Adrenal gland (tissue), 5 donors: ENCODE results near the gene RNF123.

Source experiments
- POLR2A ChIP-seq, 2 donors: fragments of 450-650 bp; IDR thresholded peaks; one replicate each; pipeline ENCODE4 v1.6.1; 2017; ENCODE audit warnings: antibody characterized with exemption in 2 of 2, mild to moderate bottlenecking in 2 of 2, moderate library complexity in 1 of 2
- TF ChIP-seq, protein P1 (sequence below), 6 experiments: fragments of 450-650 bp in 4 of 6; fragments of 200-600 bp in 2 of 6; sonication (generic) in 1 of 6; IDR thresholded peaks; 1 replicate in 5 of 6; 2 replicates in 1 of 6; pipeline versions ENCODE4 v1.5.1 to v1.8.0; 2016 to 2021; ENCODE audit warnings: antibody characterized with exemption in 6 of 6, mild to moderate bottlenecking in 2 of 6, moderate library complexity in 1 of 6
- donor health status: DM: no; HTN: no; CAD: no.

DNA sequence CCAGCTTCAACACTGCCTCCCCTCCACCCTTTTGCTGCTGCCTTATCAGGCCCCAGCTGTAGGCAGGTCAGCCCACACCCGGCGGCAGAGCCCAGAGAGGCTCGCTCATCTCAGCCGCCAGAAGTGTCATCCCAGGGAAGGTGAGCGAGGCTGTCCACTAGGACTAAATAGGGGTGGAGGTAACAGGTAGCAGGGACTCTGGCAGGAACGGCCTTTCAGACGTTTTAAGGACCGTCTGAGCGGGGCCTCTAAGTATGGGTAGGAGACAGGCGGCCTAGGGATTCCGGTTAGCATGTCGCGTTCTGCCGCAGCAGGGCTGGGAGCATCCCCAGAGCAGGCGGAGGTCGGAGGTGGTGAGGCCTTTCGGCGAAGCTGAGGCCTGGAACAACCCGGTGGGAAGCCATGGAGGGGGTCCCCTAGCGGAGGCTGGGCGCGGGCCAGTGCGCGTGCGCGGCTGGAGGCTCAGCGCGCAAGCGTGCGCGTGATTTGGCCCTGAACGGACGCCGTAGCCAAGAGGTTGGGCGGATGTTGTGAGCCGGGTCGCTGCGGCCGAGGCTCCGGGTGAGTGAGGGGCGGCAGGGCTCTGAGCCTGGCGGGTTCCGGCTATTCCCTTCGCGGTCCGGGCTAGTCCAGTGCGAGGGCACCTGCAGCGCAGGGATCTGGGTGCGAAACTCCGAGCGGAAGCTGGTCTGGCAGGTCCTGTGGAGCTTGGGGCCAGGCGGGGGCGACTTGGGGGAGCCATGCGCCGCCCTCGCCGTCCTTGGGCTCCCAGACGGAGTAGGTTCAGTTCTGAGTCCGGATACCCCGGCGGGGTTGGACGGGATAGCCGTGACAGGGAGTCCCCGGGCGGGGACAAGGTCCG is at the start of gene RNF123, which contains the start of gene MST1:
- peak in 1 of 2 donors; percentile 41 for TF ChIP-seq POLR2A (IDR thresholded peaks at IDR 0.05)
- TF ChIP-seq, protein P1, sequence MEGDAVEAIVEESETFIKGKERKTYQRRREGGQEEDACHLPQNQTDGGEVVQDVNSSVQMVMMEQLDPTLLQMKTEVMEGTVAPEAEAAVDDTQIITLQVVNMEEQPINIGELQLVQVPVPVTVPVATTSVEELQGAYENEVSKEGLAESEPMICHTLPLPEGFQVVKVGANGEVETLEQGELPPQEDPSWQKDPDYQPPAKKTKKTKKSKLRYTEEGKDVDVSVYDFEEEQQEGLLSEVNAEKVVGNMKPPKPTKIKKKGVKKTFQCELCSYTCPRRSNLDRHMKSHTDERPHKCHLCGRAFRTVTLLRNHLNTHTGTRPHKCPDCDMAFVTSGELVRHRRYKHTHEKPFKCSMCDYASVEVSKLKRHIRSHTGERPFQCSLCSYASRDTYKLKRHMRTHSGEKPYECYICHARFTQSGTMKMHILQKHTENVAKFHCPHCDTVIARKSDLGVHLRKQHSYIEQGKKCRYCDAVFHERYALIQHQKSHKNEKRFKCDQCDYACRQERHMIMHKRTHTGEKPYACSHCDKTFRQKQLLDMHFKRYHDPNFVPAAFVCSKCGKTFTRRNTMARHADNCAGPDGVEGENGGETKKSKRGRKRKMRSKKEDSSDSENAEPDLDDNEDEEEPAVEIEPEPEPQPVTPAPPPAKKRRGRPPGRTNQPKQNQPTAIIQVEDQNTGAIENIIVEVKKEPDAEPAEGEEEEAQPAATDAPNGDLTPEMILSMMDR (IDR thresholded peaks at IDR 0.05), result peak in 3 of 6 experiments; percentile 8 to 31 (median 21)
